Endometrial microvascular endothelial cells (primary cell): ENCODE measurements around the gene ACTG1. TPM values are rescaled to one million over a fixed set of nuclear protein-coding genes. Genes with fewer than 3 reads are reported as not detected.

Source experiments
- in situ Hi-C: cut with HindIII; loops from 2 replicates; pipeline ENCODE4 v1.10.0; 2017; ENCODE audit warnings: low sequenced_read_pairs, low pct_unique_long_range_greater_than_20kb; ENCODE audit errors: inconsistent ontology term
- total RNA-seq: library from RNA; depleted of rRNA; stranded (reverse); fragments of >200 nt; gene quantifications from one replicate; pipeline ENCODE4 v1.2.3, GENCODE V29; 2015; ENCODE audit errors: inconsistent ontology term

ACTG1 gene
- 13,813 TPM for total RNA-seq

GRCh38 chr17:81512562-81513371 is at the start of gene ACTG1:
TSS of gene ACTG1 (minus strand) at chr17:81512799. CDS start at chr17:81512354, 445 bp downstream.
- in situ Hi-C loops = loop anchor here (10.0 kb wide), 2 partner anchors 62 to 118 kb away; partner anchors contain the start of gene BAHCC1

GRCh38 chr17:81561494-81561885 is 48.9 kb upstream of the ACTG1 start:
- in situ Hi-C loops = no loop called here

- in situ Hi-C loops = no loop called here
These were observed 46.6 kb upstream of the ACTG1 start for GRCh38 chr17:81558941-81559806.

DNA sequence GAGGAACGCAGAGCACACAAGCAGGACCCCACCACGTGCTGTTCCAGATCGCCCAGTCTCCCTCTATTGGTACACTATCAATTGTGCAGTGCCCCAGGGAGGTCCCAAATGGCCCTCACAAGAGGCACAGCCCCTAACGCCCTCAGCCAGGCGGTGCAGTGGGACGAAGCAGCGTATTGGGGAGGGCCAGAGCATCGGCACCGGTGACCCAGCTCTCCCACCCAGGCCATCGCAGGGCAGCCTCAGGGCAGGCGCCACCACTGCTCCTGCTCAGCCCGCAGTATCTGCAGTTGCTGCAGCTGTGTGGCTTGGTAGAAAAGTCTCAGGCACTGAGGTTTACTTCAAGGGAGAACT is 45.5 kb upstream of the ACTG1 start:
- in situ Hi-C loops = no loop called here

DNA sequence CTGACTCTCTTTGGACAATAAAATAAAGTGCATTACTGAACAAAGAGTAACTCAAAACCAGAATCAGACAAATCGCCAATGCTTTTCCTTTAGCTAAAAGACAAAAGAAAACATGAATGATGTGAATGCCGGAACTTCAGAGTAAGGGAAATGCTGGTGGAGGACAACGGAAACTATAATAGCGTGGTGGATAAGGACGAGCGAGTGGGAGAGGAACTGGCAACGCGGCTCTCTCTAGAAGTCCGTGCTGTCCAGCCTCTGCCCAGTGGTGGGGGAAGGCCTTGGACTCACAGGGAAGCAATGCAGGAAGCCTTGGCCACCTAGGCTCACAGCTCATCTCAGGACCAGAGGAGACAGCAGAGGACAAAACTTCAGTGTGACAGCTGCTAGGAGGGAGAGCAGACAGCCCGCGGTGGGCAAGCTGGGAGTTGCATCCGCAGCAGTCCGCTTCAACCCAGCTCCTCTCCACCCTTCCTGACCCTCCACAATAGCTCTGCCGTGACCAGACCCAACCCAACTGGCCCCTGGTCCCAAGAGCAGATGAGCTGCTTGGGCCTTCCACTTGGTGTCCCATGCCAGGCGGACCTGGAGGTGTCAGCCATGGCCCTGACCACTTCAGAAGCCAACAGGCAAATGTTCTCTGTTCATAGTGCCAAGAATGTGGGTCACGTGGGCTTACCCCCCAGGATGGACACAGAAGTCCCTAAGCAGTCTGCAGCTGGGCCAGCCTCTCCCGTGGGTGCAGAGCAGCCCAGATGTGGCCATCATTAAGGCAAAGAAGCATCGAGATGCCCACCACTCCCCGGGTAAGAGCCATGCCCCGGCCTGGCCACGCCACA is 44.9 kb upstream of the ACTG1 start:
- in situ Hi-C loops = no loop called here

- in situ Hi-C loops = no loop called here
These were observed 44.3 kb upstream of the ACTG1 start for GRCh38 chr17:81556863-81557262.

DNA sequence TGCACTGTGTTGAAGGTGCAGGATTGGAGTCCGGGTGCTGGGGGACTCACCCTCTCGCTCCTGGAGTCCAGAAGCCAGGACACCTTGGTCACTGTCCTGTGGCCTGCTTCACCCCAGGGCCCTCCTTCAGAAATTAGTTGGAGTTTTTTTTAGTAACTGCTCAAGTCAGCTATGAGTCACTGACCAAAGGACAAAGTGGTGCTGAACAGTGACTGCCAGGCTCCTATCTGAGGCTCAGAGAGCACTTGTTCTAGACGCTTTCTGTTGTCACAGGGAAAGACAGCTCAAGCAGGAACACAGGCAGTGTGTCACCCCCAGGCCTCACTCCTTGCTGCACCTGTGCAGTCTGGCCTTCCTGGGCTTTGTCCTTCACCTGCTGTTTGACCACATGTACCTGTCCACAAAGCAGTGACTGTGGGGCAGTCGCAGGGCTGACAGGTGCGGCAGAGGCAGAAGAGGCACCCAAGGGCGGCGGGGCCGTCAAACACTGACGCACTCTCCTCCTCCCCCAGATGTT is 43.6 kb upstream of the ACTG1 start:
- in situ Hi-C loops = no loop called here

GRCh38 chr17:81553616-81554181 is 41.1 kb upstream of the ACTG1 start:
- in situ Hi-C loops = no loop called here

DNA sequence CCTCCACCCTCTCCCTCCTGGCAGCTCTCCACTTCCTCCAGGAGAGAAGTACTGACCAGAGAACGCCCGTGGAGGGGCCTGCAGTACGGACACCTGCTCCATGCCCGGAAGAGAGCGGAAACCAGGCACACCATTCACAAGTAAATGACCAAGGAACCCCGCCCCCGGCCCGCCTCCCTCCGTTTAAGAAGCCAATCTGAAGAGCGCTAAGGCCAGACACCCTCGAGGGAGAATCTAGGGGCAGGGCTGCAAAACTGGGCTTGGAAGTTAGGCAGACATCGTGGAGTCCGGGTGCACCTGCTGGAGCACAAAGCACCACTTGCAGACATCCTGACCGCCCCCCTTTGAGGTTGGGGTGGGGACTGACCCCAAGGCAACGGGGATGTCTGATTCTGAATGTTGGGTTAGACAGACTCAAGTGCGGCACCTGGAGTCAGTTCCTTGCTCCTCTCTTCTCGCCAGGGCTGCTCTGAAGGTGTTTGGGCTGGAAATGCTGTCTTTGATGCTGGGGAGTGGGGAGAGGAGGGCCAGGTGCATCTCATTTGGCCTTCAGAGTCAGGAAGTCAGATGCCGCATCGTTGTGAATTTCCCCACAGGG is 40.5 kb upstream of the ACTG1 start:
- in situ Hi-C loops = no loop called here

DNA sequence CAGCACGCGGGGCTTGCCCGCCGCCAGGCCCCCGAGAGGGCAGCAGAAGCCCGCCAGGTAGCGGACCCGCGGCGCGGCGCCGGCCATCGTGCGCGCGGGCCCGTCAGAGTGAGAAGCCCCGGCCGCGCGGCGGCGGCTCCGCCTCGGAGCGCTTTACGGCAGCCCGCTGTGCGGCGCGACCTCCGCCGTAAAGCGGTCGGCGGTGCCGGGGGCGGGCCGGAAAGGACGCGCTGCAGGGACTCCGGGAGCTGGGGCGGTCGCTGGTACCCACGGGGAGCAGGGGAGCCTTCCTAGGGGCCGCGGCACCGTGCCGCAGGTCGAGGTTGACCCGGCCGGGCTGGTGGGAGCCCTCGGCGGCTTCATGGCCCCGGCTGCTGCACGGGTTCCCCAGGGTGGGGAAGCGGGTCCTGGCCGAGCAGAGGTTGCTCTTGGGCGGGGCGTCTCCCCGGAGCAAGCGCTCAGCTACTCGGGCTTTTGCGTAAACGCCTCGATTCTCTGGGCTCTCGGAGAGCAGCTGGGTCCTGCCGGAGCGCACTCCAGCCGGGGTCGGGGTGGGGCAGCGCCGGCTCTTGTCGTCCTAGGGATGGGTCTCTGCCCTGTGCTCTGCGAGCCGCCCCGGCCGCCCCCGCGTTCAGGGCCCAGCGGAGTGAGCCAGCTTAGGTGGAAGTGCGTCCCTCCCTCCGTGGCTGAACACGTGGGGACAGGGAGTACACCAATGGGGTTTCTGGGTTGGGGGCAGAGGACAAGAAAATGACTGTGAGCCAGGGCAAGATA is 39.8 kb upstream of the ACTG1 start, which contains the start of gene FAAP100:
TSS of gene FAAP100 (minus strand) at position 110 of the 774 bp plus-strand sequence. CDS start at position 87, 23 bp downstream.
- in situ Hi-C loops = no loop called here

GRCh38 chr17:81551458-81552243 is 39.1 kb upstream of the ACTG1 start:
- in situ Hi-C loops = no loop called here

GRCh38 chr17:81550830-81551457 is 38.3 kb upstream of the ACTG1 start:
- in situ Hi-C loops = no loop called here

DNA sequence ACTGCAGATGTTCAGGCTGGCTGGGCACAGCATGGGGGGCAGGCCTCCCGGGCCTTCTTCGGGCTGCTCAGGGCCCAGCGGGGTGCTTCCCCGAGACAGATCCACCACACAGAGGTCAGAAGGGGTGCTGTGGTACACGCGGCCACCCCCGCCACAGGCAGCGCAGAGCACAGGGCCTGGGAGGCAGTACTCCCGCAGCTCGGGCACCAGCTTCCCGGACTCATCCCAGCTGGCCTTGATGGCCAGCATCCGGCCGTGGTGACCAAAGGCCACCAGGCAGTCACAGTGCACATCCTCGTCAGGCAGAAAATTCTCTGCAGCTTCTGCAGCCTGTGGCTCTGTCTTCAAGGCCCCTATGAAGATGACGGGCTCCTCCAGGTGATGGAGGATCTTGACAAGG is 37.7 kb upstream of the ACTG1 start:
- in situ Hi-C loops = no loop called here

DNA sequence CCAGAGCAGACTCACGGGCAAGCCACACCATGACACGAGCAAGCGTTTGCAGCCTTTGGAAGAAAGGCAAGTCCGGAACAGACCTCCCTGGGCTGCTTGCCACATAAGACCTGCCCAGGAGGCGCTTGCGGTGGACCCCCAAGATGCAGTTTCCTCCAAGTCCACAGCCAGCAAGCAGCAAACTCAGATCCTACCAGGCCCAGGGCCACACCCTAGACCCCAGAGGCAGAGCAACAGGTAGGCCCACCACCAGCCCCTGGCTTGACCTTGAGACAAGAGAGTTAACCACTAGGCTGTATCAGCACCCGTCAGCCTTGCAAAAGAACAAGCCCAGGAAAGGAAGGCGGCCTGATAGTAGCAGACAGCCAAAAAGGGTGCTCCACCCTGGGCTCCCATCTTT is 37.2 kb upstream of the ACTG1 start:
- in situ Hi-C loops = no loop called here

DNA sequence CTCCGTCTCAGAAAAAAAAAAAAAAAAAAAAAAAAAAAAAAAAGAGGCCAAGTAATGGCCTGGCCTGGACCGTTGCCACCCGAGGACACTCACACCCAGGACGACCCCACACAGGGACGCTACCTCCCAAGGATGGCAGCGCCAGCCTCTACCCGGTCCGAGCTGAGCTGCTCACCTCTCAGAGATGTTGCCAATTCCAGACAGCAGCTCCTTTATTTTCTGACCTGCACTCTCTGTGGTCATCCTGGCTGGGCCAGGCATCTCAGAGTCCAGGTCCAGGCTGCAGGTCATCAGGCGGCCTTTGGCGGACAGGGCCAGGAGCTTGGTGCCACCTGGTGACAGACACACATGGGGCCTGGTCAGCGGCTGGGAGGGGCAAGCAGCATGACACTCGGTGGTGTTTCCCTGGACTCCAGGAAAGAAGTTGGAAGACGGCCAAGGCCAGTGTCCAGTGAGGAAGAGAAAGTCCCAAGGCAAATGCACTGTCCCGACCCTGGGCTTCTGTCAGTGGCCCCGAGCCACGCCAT is 36.5 kb upstream of the ACTG1 start:
- in situ Hi-C loops = no loop called here

DNA sequence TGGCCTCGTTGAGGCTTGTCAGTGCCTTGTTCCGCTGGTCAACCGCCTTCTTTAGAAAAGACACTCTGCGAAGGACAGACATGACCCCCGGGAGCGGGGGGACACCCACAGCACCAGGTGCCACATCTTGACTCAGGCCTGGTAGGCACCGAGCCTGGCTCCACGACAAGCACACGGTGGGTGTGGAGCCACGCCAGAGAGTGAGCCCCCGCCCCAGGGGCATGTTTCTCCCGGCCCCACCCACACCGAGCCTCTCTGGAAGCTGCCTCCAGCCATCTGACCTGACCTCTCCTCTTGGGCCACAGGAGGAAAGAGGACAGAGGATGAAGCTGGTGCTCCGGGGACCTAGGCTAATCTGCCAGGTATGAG is 35.0 kb upstream of the ACTG1 start:
- in situ Hi-C loops = no loop called here
